Mucosa of stomach (tissue), 1 donor: ENCODE results near the gene PTF1A.

Experiments
- H3K27me3 ChIP-seq: one replicate; pipeline ENCODE4 v1.7.0; 2013; ENCODE audit warnings: mild to moderate bottlenecking, low read length; ENCODE audit not compliant: control insufficient read depth, insufficient read depth
- H3K36me3 ChIP-seq: one replicate; pipeline ENCODE4 v1.7.0; 2013; ENCODE audit warnings: low read length; ENCODE audit not compliant: control insufficient read depth, insufficient read depth
- H3K4me1 ChIP-seq: one replicate; pipeline ENCODE4 v1.7.0; 2013; ENCODE audit warnings: mild to moderate bottlenecking, low read length; ENCODE audit not compliant: control insufficient read depth, insufficient read depth
- H3K4me3 ChIP-seq: one replicate; pipeline ENCODE4 v1.7.0; 2013; ENCODE audit warnings: low read length
- H3K9ac ChIP-seq: one replicate; pipeline ENCODE4 v1.7.0; 2013; ENCODE audit warnings: mild to moderate bottlenecking, low read length, moderate library complexity
- H3K9me3 ChIP-seq: one replicate; pipeline ENCODE4 v1.7.0; 2013; ENCODE audit warnings: mild to moderate bottlenecking, low read length, moderate library complexity; ENCODE audit not compliant: control insufficient read depth
- donor health status: Pancreatic carcinoma.

Gene PTF1A

DNA sequence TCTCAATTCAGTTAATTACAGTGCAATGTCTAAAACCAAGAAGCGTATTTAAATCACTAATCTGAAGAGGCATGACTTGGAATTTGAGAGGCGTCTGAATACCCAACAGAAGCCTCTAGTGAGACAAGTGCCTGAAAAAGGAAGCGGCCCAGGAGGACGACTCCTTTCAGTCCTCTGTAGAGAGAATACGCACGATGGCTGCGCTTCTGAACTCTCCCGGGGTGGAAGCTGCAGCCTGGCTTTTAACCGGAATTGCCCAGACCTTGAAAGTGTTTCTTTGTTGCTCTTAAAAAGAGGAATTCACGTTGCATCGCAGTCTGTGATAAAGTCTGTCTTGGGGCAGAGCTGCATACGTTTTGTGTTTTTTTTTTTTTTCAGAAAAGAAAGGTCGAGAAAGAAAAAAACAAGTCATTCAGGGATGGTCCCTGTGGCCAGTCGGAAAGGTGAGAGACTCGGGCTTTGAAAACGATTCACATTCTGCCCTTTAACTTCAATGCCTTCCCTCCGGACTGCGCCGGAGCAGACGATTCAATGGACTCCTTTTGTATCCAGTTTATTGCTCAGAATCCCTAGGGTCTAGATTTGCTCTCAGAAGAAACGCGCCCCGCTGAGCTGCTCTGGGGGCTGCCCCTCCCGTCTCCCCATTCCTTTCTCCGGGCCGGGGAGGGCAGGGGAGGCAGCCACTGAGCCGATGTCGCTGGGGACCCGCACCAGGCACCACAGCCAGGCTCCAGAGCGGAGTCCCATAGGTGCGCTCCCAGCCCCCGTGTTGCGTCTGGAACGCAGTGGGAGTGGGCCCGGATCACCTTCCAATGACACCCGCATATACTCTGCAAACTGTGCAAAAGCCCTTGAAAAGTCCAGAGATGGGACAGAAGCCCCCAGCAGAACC is 994 bp upstream of the PTF1A start:
- peaks cover 53% of the 10 kb centered on the region for H3K27me3 ChIP-seq
- no peak overlapping the region for H3K4me3 ChIP-seq

GRCh38 chr10:23192712-23193434 is 761 bp downstream of the PTF1A start:
- H3K27me3 ChIP-seq = peaks cover 70% of the 10 kb centered on the region
- H3K9ac ChIP-seq = no peak overlapping the region
- no peaks in the 10 kb centered on the region for H3K36me3 ChIP-seq
- no peaks in the 10 kb centered on the region for H3K9me3 ChIP-seq
- no peaks in the 10 kb centered on the region for H3K4me1 ChIP-seq
- no peak overlapping the region for H3K4me3 ChIP-seq

More for the DNA sequence above, 994 bp upstream of the PTF1A start:
- no peaks in the 10 kb centered on the region for H3K4me1 ChIP-seq
- H3K36me3 ChIP-seq = no peaks in the 10 kb centered on the region
- H3K9me3 ChIP-seq = no peaks in the 10 kb centered on the region
- no peak overlapping the region for H3K9ac ChIP-seq

- Histone ChIP-seq H3K4me1 (no peaks in the 10 kb centered on the region), H3K9ac (no peak overlapping the region), H3K27me3 (peaks cover 72% of the 10 kb centered on the region), H3K9me3 (no peaks in the 10 kb centered on the region), H3K36me3 (no peaks in the 10 kb centered on the region), H3K4me3 (no peak overlapping the region)
These were observed 1.4 kb downstream of the PTF1A start for GRCh38 chr10:23193435-23194074.

GRCh38 chr10:23194471-23194965 is 2.4 kb downstream of the PTF1A start:
- H3K9me3 ChIP-seq = no peaks in the 10 kb centered on the region
- H3K36me3 ChIP-seq = no peaks in the 10 kb centered on the region
- no peaks in the 10 kb centered on the region for H3K4me1 ChIP-seq
- peaks cover 82% of the 10 kb centered on the region for H3K27me3 ChIP-seq
- no peak overlapping the region for H3K9ac ChIP-seq
- H3K4me3 ChIP-seq = no peak overlapping the region

DNA sequence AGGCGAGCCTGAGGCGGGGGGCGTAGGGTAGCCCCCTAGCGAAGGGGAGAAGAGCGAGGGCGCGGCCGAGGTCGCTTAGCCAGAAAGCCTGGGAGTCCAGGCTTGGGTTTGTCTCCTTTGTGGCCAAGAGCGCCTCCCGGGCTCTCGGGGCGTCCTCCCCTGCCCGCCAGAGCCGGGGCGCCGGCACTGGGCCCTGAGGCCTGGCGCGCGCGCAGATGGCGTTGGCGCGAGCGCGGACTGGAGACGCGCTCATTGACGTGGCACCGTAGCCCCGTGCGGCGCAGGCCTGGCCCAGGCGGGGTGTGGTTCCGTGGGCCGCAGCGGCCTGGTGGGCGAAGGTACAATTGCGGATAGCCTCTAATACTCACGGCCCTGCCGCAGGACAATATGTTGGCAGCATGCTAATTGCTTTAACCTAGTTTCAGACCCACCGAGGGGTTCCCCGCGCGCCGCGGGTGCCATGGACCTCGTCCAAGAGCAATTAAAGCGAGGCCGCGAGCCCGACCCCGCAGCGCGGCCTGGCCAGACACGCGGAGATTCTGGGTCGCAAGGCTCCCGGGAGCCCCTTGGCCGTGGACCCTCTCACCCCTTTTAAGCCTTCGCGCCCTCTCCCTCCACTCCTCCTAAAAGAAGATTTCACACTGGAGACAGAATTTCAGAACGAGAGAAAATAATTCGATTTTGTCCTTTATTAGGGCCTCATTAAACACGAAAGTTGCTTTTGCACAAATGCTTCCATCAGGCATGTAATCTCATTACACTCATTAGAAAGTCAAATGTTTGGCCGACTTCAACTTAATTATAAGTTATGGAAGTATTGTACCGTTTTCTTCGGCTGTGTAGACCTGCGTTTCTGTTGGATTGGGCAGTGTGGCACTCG is 3.1 kb downstream of the PTF1A start:
- no peak overlapping the region for H3K4me3 ChIP-seq

GRCh38 chr10:23195846-23196600 is 3.9 kb downstream of the PTF1A start:
- Histone ChIP-seq H3K9ac (no peak overlapping the region), H3K36me3 (no peaks in the 10 kb centered on the region), H3K27me3 (peaks cover 88% of the 10 kb centered on the region), H3K4me1 (no peaks in the 10 kb centered on the region), H3K4me3 (no peak overlapping the region), H3K9me3 (no peaks in the 10 kb centered on the region)

More for the DNA sequence above, 3.1 kb downstream of the PTF1A start:
- no peak overlapping the region for H3K9ac ChIP-seq
- no peaks in the 10 kb centered on the region for H3K9me3 ChIP-seq
- H3K27me3 ChIP-seq = peaks cover 88% of the 10 kb centered on the region
- H3K4me1 ChIP-seq = no peaks in the 10 kb centered on the region
- no peaks in the 10 kb centered on the region for H3K36me3 ChIP-seq

DNA sequence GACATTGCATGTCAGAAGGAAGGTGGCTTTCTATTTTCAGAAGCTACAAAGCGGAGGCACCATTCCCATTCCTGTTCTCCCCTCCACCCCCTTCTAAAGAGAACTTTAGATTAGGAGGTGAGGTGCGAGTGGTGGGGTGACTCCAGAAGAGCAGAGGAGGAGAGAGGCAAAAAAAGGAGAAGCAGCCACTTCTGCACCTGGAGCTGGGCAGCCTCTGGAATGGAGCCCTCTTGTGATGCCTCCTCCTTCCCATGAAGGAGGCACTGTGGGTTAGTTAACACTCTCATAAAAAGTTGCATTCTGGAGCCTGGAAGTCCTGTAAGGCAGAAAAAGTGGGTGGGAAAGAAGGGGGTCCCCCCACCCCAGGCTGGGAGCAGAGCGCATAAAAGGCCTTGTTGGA is 4.8 kb downstream of the PTF1A start:
- no peak overlapping the region for H3K9ac ChIP-seq
- H3K4me1 ChIP-seq = no peaks in the 10 kb centered on the region
- no peak overlapping the region for H3K4me3 ChIP-seq
- no peaks in the 10 kb centered on the region for H3K36me3 ChIP-seq
- H3K27me3 ChIP-seq = peaks cover 87% of the 10 kb centered on the region
- H3K9me3 ChIP-seq = no peaks in the 10 kb centered on the region

DNA sequence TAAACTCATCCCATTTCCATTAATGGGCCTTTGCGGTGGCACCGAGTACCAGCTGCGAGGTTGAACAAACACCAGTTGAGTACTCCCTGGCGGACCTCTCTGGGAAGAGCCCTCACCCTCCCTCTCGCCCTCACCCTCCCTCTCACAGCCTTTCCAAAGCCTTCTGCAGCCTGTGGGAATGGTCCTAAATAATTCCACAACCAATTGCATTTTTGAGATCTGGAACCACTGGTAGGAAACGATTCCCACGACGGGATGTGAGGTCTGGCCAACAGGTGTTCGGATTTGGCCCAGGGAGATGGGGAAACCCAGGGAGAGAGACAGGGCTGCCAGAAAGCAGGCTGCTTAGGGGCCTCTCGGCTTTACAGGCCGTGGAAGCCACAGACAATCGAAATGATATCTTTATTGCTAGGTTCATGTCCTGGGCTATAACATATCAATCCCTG is 5.3 kb downstream of the PTF1A start:
- Histone ChIP-seq H3K4me1 (no peaks in the 10 kb centered on the region), H3K4me3 (no peak overlapping the region), H3K36me3 (no peaks in the 10 kb centered on the region), H3K27me3 (peaks cover 88% of the 10 kb centered on the region), H3K9ac (no peak overlapping the region), H3K9me3 (no peaks in the 10 kb centered on the region)

DNA sequence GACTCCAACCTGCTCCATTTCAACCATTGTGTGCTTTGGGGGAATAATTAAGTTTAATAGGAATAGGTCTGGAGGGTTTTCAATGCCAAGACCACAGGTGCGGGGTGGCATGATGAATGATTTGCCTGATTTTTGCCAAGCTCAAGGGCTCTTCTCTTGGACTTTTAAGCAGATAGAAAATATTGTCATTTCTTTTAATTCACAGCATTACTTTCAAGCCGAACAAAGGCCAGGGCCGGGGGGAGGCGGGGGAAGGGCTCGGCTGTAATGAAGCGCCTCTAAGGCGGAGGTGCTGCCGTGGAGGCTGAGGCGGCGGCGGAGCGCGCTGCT is 6.5 kb downstream of the PTF1A start:
- Histone ChIP-seq H3K9ac (no peak overlapping the region), H3K4me3 (no peak overlapping the region), H3K9me3 (no peaks in the 10 kb centered on the region), H3K4me1 (no peaks in the 10 kb centered on the region), H3K27me3 (peaks cover 91% of the 10 kb centered on the region), H3K36me3 (no peaks in the 10 kb centered on the region)

GRCh38 chr10:23198940-23199767 is 7.0 kb downstream of the PTF1A start:
- Histone ChIP-seq H3K9me3 (no peaks in the 10 kb centered on the region), H3K4me3 (no peak overlapping the region), H3K27me3 (peaks cover 93% of the 10 kb centered on the region), H3K4me1 (no peaks in the 10 kb centered on the region), H3K36me3 (no peaks in the 10 kb centered on the region), H3K9ac (no peak overlapping the region)
